COLO668 (cell line): ENCODE data around the gene GPC6.
A peak's percentile ranks its signal among the peaks of the same experiment; 100 is the strongest.

ENCODE experiments used
- DNase-seq: peaks from one replicate; lab custom pipeline; 2025; ENCODE audit not compliant: unreplicated experiment; lab: John Stamatoyannopoulos, UW

GPC6 gene

GRCh38 chr13:93496985-93497673 lies 270.5 kb downstream of the GPC6 start:
- DNase-seq, result no peak

GRCh38 chr13:93499991-93500390 lies 273.4 kb downstream of the GPC6 start:
- no peak for DNase-seq

GRCh38 chr13:93502071-93502470 lies 275.5 kb downstream of the GPC6 start:
- no peak for DNase-seq

GRCh38 chr13:93502987-93503615 lies 276.5 kb downstream of the GPC6 start:
- no peak for DNase-seq

- no peak for DNase-seq
Measured at GRCh38 chr13:93505104-93505952, 278.7 kb downstream of the GPC6 start.

GRCh38 chr13:93511011-93511410 lies 284.4 kb downstream of the GPC6 start:
- no peak for DNase-seq

- no peak for DNase-seq
Measured at GRCh38 chr13:93515267-93515666, 288.7 kb downstream of the GPC6 start.

GRCh38 chr13:93517658-93518057 lies 291.1 kb downstream of the GPC6 start:
- no peak for DNase-seq

- DNase-seq, result no peak
Measured at GRCh38 chr13:93521307-93521706, 294.7 kb downstream of the GPC6 start.

GRCh38 chr13:93522501-93522900 lies 295.9 kb downstream of the GPC6 start:
- DNase-seq, result no peak

- no peak for DNase-seq
Measured at GRCh38 chr13:93525087-93525486, 298.5 kb downstream of the GPC6 start.

- no peak for DNase-seq
Measured at GRCh38 chr13:93527748-93528297, 301.2 kb downstream of the GPC6 start.

GRCh38 chr13:93529961-93530360 lies 303.4 kb downstream of the GPC6 start:
- no peak for DNase-seq

- DNase-seq, result peak; percentile 44
Measured at GRCh38 chr13:93534181-93534700, 307.6 kb downstream of the GPC6 start.

- no peak for DNase-seq
Measured at GRCh38 chr13:93535251-93535650, 308.6 kb downstream of the GPC6 start.

- DNase-seq, result no peak
Measured at GRCh38 chr13:93539914-93540313, 313.3 kb downstream of the GPC6 start.

- no peak for DNase-seq
Measured at GRCh38 chr13:93547886-93548285, 321.3 kb downstream of the GPC6 start.

GRCh38 chr13:93549326-93550005 lies 322.9 kb downstream of the GPC6 start:
- no peak for DNase-seq

- DNase-seq, result no peak
Measured at GRCh38 chr13:93550236-93550635, 323.6 kb downstream of the GPC6 start.

- no peak for DNase-seq
Measured at GRCh38 chr13:93552596-93552995, 326.0 kb downstream of the GPC6 start.

GRCh38 chr13:93554514-93554913 lies 327.9 kb downstream of the GPC6 start:
- no peak for DNase-seq
